Measurements from ENCODE around the gene LMO7. TPM values are rescaled to one million over a fixed set of nuclear protein-coding genes. Genes with fewer than 3 reads are reported as not detected.

LMO7 gene
- total RNA-seq, 1 experiment from 2014 or later: 20.4 TPM

GRCh38 chr13:75610466-75610865 lies 25.7 kb upstream of the LMO7 start:
- no peak overlapping the region for H3K27ac ChIP-seq (ENCODE audit: insufficient read length, low read depth, low read length)
- Mint-ChIP-seq H3K27me3 (ENCODE audit: low read depth) (no peaks in the 10 kb centered on the region), H3K36me3 (ENCODE audit: insufficient read depth in 1 of 3, low read depth in 3 of 3) (peaks cover 0 to 5% (median 0%) of the 10 kb centered on the region in 3 experiments; a peak in 2 of 7 replicates), H3K9me3 (no peaks in the 10 kb centered on the region), H3K4me3 (no peak overlapping the region), H3K4me1 (0 out of 4 replicates have a peak, but pooled peaks cover 0 to 2% of the 10 kb centered on the region in 2 experiments), H3K27ac (no peak overlapping the region)
- no peak overlapping the region for H3K18ac ChIP-seq (ENCODE audit: insufficient read length, low read depth, low read length)
- no peaks in the 10 kb centered on the region for H4K20me1 ChIP-seq (ENCODE audit: control insufficient read depth, insufficient read depth, insufficient read length)
- no peak overlapping the region for H2BK15ac ChIP-seq (ENCODE audit: low read depth, low read length)
- H4K5ac ChIP-seq (ENCODE audit: insufficient read length, low read depth, low read length): no peak overlapping the region
- no peaks in the 10 kb centered on the region for H3K4me1 ChIP-seq (ENCODE audit: insufficient read depth, low read length)
- no peak overlapping the region for H4K8ac ChIP-seq (replicated peaks; ENCODE audit: insufficient read length, low read depth, low read length)
- TF ChIP-seq CTCF (conservative IDR thresholded peaks at IDR 0.05): no peak
- H3K9me3 ChIP-seq (ENCODE audit: control insufficient read depth, low read depth, low read length): no peaks in the 10 kb centered on the region
- H2BK12ac ChIP-seq (ENCODE audit: insufficient read length, low read depth, low read length): no peak overlapping the region
- no peak overlapping the region for H3K9ac ChIP-seq (ENCODE audit: extremely low read depth, insufficient read length, low read length)
- no peak overlapping the region for H4K91ac ChIP-seq (ENCODE audit: insufficient read length, low read depth, low read length)
- no peak overlapping the region for H3T11ph ChIP-seq (ENCODE audit: low read length)
- no peak overlapping the region for H3K4me2 ChIP-seq (ENCODE audit: insufficient read depth, insufficient read length, low read length)
- H3K27me3 ChIP-seq (ENCODE audit: insufficient read depth, low read length): no peaks in the 10 kb centered on the region
- H2BK5ac ChIP-seq (ENCODE audit: insufficient read length, low read length): no peak overlapping the region
- no peak overlapping the region for H2AK5ac ChIP-seq (ENCODE audit: insufficient read length, low read length)
- no peak overlapping the region for H3K23ac ChIP-seq (ENCODE audit: insufficient read length, low read depth, low read length)
- no peak overlapping the region for H3K14ac ChIP-seq (ENCODE audit: insufficient read depth, low read length)
- DNase-seq: no peak
- no peak overlapping the region for H2BK20ac ChIP-seq (ENCODE audit: low read depth, low read length, poor library complexity, severe bottlenecking)
- no peak overlapping the region for H2AFZ ChIP-seq (ENCODE audit: low read length)
- no peaks in the 10 kb centered on the region for H3K79me1 ChIP-seq (ENCODE audit: insufficient read depth, low read depth, low read length, poor library complexity, severe bottlenecking)
- no peak overlapping the region for H2BK120ac ChIP-seq (ENCODE audit: low read depth, low read length, poor library complexity, severe bottlenecking)
- H3K23me2 ChIP-seq (ENCODE audit: insufficient read length, low read depth, low read length, poor library complexity, severe bottlenecking): no peaks in the 10 kb centered on the region
- no peak overlapping the region for H3K4ac ChIP-seq (ENCODE audit: low read depth, low read length)
- no peak overlapping the region for H3K56ac ChIP-seq (ENCODE audit: insufficient read length, low read depth, low read length)
- no peaks in the 10 kb centered on the region for H3K79me2 ChIP-seq (ENCODE audit: insufficient read depth, low read length)
